GM12864 (cell line): Measurements from ENCODE around the gene PANK4.
"Not testable (repeated sequence)": the region's sequence is repeated elsewhere in the genome, so short reads cannot be mapped to it uniquely, and the experiment has no call there.

Experiments
- DNase-seq: peaks from one replicate; pipeline ENCODE4 v3.0.0-alpha.2; 2011; ENCODE audit warnings: low read depth
- H3K4me3 ChIP-seq: 2 replicates; pipeline ENCODE4 v1.5.1; 2011; ENCODE audit warnings: mild to moderate bottlenecking, low read depth, low read length, control low read depth
- TF ChIP-seq, protein P1 (sequence below): IDR thresholded peaks from 2 replicates; pipeline ENCODE4 v1.5.1; 2011; ENCODE audit warnings: low read depth, mild to moderate bottlenecking, moderate library complexity, low read length, control low read depth, inconsistent platforms; ENCODE audit errors: missing control alignments

The PANK4 gene

DNA sequence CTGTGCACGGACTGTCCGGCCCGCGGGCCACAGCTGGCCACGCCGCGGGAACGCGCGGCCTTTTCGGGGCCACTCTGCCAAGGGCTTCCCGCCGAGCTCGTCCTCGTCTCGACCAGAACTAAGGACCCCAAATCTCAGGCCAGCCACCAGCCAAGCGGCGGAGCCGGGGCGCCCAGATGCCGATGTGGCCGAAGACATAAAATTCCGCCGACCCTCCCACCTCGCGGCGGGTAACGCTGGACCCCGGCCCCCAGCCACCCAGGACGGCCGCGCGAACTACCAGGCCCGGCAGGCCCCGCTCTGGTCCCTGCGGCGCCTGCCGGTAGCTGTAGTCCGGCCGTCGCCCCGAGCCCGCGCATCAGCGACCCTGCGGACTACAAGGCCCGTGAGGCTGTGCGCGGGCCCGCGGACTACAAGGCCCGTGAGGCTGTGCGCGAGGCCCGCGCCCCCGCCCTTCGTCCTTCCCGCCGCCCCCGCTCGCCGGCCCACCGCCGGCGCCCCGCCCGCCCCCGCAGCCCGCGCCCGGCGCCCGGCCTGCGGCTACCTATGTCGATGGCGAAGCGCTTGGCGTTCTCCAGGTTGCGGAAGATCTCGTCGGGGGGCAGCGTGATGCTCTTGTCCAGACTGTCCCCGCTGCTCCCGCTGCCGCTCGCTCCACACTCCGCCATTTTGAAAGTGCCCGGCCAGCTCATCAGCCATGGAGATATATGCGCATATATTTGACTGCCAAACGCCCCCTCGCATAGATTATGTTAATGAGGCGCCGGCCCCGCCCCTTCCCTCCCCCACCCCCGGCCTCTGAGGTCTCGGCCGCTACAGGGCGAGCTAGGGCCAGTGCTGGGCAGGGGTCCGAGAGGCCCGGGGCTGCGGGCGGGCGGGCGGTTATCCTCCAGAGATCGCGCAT lies at the start of gene PANK4:
Gene PANK4 (minus strand): TSS at position 677 of the 904 bp plus-strand sequence. CDS start 9 bp downstream, at position 668.
- TF ChIP-seq, protein P1, sequence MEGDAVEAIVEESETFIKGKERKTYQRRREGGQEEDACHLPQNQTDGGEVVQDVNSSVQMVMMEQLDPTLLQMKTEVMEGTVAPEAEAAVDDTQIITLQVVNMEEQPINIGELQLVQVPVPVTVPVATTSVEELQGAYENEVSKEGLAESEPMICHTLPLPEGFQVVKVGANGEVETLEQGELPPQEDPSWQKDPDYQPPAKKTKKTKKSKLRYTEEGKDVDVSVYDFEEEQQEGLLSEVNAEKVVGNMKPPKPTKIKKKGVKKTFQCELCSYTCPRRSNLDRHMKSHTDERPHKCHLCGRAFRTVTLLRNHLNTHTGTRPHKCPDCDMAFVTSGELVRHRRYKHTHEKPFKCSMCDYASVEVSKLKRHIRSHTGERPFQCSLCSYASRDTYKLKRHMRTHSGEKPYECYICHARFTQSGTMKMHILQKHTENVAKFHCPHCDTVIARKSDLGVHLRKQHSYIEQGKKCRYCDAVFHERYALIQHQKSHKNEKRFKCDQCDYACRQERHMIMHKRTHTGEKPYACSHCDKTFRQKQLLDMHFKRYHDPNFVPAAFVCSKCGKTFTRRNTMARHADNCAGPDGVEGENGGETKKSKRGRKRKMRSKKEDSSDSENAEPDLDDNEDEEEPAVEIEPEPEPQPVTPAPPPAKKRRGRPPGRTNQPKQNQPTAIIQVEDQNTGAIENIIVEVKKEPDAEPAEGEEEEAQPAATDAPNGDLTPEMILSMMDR: no peak
- DNase-seq: peak; percentile 77
- peak within 1 kb of the TSS; percentile 93 for H3K4me3 ChIP-seq

DNA sequence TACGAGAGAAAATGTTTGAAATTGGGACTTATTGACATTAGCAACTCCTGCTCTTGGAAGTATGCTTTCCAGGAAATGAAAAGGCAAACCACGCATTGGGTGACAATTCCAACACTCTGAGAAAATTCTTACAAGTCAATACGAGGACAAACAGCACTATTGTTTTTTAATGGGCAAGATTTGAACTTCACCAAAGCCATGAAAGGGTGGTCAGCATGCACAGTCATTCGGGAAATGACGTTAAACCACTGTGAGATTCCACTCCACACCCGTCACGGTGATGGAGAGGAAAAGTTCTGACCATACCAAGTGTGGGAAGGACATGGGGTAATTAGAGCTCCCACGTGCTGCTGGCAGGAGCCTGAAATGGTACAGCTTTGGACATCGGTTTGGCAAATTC lies 48.0 kb upstream of the PANK4 start:
- DNase-seq: no peak
- TF ChIP-seq, protein P1: no peak
- H3K4me3 ChIP-seq: no peak overlapping the region

DNA sequence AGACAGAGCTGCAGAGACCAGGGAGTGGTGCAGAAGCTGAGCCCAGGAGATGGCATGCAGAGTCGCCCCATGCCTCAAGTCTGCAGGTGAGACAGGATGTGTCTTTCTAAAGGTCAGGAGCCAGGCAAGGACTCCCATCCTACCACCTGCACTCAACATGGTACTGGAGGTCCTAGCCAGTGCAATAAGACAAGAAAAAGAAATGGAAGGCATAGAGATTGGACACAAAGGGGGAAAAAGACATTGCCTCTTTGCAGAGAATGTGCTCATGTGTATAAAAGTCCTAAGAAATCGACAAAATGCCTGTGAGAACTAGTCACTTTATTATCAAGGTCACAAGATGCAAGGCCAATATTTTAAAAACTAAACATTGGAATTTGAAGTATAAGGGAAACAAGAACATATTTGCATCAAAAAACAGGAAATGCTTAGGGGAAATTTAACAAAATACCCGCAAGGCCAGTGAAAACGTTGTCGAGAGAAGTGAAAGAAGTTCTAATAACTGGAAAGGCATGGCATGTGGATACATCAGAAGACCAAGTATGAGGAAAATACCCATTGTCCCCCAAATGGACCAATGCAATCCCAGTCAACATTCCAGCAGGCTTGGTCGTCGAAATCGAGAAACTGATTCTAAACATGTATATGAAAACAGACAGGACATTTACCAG lies 47.0 kb upstream of the PANK4 start:
- TF ChIP-seq, protein P1: no peak
- H3K4me3 ChIP-seq: no peak overlapping the region
- DNase-seq: no peak

- TF ChIP-seq, protein P1: no peak
- H3K4me3 ChIP-seq: no peak overlapping the region
- DNase-seq: no peak
Observed at GRCh38 chr1:2571348-2571747, 45.0 kb upstream of the PANK4 start.

DNA sequence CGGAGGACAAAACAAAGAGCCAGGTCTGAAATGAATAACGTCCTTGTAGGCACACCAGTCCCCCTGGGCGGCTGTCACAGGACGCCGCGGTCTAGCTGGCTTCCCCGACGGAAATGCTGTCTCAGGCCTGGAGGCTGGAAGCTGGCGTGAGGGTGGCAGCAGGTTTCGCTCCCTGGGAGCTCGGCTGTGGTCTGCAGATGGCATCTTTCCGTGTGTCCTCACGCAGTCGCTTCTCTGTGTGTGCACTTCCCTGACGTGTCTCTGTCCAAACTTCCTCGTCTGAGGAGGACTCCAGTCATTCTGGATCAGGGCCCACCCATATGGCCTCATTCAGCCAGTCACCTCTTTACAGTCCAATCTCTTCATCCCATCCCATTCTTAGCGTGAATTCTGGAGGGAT lies 43.9 kb upstream of the PANK4 start:
- TF ChIP-seq, protein P1: no peak
- no peak for DNase-seq
- H3K4me3 ChIP-seq: no peak overlapping the region

DNA sequence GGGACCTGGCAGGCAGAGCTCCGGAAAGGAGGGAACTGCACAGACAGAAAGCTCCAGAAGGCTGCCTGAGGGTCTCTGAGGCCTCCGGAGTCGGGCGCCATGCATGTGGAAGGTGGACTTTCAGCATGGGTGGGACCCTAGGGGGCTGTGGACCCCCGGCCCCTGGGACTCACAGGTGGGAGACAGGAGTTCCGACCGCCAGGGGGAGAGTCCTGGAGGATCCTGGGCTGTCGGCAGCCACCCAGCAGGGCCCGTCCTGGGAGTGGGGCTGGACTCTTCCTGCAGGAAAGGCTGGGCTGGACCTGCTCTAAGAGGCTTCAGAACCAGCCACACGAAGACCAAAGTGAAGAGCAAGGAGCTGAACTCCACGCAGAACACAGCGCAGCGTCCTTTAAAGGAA lies 43.3 kb upstream of the PANK4 start:
- not testable (repeated sequence) for H3K4me3 ChIP-seq, DNase-seq

DNA sequence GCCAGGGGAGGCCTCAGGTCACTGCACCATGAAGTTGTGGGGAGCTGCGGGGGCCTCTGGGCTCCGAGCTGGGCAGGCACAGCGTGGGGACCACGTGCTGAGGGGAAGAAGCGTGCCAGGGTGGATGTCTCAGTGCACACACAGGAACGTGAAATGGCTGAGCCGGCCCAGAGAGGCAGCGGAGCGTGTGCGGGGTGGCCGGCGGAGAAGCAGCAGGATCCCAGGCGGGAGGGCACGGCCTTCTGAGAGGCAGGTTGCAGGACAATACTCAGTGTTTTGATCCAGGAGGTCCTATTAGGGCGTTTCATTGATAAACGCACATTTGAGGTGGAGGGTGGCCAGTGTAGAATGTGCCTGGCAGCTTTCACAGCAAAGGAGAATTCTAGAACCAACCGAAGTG lies 42.7 kb upstream of the PANK4 start:
- DNase-seq: no peak
- H3K4me3 ChIP-seq: no peak overlapping the region

GRCh38 chr1:2568187-2568816 lies 41.9 kb upstream of the PANK4 start:
- not testable (repeated sequence) for H3K4me3 ChIP-seq, DNase-seq

More for the DNA sequence above, 42.7 kb upstream of the PANK4 start:
- TF ChIP-seq, protein P1: no peak
